CMK (cell line): ENCODE results near the gene TMEM171.

ENCODE experiments used
- DNase-seq: peaks from one replicate; pipeline ENCODE4 v3.0.0-alpha.2; 2010; ENCODE audit warnings: low read depth

The TMEM171 gene

DNA sequence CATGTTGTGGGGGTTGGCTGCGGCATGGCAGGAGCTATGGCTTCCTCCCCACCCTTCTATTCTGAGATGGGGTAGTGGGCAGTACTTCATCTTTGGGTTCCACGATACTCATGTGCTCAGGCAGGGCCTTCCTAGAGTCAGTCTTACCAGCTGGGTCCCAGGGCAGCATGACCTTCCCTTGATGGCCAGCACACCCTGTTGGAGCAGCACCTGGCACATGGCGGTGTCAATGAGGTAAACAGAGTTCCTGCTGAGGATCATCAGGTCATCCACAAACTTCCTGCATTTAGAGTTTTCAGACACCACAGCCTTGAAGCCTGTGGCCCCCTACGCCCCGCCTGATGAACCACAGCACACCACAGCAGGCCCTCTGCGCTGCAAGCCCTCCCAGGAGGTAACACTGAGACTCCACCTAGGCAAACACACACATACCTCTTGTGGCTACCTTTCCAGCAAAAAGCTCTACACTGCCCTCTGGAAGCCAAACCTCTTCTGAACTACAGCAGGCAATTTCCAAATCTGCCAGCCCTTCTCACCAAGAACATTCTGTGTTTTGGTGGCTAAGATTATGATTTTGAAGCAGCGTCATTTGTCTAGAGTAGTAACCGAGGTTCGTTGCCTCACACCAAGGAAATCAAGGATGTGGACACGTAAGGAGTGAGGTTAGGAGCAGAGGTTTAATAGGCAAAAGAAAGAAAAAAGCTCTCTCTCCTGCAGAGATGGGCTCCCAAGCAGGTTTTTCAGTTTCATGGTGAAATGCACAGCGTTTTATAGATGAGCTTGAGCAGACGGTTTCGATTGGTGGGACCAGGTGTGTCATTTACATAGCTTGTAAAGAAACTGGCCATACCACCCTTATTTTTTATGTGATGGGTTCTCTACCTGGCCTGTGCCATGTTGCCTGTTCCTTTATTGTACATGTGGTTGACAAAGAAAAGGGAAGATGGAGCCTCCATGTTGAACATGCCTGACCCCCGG is 32.3 kb downstream of the TMEM171 start:
- DNase-seq, result no peak

DNA sequence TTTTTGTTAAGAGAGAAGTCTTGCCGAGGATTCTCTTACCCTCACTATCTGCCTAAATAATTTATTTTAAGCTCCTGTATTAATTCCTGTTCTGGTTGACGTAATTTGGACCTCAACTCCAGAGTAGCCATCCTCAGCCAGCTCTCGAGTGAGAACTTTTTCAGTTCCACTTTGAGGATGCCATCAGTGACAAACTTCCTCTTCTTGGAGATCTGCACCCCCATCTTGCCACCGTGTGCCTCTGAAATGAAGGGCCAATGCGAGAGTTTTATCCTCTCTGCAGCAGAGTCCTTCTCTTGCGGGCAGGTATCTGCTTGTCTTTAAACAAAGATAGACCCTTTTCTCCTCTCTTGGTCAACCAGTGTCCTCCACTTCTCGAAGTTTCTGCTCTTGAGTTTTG is 33.1 kb downstream of the TMEM171 start:
- DNase-seq, result no peak

DNA sequence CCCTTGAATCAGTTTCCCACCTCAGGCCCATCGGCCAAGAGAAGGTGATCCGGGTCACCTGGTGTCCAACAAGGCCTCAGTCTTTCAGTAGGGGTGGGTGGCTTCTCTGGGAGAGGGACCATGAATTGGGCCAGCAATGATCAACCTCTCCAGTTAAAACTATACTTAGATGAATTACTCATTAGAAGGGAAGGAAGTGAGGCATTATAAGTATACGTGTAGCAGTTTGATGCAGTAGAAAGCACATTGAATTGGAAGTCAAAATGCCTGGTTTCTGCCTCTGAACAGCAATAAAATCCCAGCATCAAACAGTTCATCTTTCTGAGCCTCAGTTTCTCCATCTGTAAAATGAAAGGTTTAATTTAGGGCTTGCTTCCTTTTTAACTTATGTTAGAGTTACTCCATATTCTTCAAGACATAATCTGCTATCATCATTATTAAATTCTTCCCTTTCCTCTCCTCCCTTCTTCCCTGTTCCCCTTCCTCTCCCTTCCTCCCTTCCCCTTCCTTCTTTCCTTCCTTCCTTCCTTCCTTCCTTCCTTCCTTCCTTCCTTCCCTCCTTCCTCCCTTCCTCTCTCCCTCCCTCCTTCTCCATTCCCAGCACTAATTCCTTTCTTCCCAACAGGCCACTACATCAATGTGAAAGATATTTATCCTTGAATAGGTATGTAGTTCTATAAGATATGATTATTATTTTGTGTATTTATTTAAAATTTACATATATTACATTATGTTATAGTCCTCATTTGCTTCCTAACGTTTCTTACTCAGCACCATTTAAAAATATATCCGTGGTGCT is 34.0 kb downstream of the TMEM171 start:
- DNase-seq, result no peak

DNA sequence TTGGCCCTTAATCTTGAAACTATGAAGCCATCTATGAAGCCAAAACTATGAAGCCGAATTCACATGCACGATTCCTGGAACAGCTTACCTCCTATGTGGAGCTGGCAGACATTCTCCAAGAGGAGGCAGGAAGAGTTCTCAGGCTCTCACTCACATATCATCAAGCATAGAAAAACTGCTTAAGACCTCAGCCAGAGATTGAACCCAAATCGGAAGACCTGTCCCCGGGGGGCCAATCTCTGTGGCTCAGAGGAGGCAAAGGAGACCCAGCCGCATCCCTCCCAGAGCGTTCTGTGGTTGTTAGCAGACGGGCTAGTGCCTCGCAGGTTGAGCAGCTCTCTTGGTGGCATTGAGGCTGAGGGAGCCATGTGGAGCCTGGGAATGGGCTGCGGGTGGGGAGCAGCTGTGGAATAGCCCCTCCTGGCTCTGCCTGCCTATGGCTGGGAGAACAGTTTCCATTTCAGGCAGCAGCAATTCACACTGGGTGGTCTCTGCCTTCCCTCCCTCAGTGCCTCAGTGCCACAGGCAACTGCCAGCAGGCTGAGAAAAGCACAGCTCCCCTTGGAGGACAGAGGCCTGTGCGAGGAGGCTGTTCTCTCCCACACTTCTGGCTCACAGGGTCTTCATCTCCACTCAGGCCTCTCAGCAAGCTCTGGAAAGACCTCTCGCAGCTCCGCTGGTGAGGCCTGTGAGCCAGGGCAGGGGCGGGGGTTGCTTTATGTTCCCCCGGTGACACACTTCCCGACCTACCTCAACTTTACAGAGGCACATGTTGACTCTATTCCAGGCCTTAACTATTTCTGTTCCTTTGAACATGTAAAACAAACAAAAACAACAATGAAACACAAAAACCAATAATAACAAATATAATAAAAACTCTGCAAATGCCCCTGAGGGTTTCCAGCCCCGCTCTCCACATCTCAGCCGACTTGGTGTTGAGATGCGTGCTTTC is 35.2 kb downstream of the TMEM171 start:
- DNase-seq, result no peak

DNA sequence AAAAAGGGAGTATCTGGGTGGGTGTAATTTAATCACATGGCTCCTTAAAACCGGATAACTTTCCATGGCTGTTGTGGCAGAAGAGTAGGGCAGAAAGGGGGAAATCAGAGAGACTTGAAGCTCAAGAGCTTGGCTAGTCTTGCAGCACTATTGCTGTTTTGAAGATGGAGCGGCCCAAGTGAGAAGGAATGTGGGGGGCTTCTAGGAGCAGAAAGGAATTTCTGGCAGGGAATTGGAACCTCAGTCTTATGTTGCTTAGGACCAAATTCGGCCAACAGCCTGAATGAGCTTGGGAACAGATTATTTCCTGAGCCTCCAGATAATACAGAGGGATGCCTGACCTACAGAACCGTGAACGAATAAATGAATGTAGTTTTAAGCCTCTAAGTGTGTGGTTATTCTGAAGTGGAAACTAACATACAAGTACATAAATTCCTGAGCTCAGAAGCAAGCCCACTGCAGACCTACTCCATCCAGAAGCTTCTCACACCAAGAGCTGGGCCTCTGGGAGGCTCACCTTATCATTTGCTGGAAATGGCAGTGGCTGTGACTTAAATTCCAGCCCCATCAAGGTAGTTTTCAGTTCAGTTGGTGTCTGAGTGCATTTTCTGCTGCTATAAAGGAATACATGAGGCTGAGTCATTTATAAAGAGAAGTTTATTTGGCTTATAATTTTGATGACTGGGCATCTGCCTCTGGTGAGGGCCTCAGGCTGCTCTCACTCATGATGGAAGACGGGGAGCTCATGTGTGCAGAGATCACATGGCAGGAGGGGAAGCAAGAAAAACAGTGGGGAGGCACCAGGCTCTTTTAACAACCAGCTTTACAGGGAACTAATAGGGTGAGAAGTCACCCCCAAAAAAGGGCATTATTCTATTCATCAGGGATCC is 37.3 kb downstream of the TMEM171 start:
- no peak for DNase-seq

DNA sequence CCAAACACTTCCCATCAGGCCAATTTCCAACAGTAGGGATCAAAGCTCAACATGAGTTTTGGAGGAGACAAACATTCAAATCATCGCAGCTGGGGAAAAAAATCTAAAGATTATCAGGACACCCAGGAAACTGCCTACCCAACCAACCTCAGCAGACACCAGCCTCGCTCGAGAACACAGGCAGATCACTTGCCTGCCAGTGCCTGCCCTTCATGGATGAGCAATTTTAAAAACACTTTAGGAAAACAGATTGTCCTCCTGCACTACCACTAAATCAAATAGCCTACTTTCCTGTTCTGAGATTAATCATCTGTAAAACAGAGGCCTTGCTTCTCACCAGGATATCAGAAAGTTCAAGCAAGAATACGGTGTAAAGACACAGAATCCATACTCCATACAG is 37.9 kb downstream of the TMEM171 start:
- no peak for DNase-seq

DNA sequence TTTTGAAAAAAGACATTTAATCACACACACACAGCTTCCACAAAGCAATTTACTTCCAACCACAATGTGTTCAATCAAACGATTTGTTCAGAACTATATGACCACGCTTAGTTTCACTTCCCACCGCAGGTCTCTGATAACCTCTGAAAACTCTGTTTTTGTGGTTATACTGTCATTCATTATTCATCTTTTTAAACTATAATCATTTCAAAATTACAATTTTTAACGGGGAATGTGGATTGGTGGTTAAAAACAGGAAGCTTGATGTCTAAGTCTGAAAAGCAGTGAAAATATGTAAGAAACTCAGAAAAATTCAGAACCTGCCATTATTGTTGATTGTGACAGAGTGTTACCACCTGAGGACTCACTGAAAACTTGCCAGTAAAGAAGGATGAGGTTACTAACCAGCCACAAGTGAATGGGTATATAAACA is 39.9 kb downstream of the TMEM171 start:
- DNase-seq, result peak; percentile 20

DNA sequence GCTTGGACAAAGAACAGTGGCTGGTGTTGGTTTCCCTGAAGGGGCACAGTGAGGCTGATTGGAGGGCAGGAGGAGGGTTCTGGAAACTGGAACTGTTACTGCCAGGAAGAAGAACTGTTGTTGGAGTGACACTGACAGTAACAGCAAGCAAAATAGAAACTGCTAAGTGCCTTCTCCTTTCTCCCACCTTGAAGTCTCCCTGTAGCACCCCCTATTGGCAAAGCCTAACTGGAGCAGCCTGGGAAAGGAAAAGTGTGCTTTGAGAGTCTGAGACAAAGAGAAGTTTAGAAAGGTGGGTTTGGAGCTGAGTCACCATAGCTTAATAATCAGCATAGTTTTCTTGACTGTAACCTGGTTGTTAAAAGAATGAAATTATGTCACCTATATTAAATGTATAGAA is 50.1 kb downstream of the TMEM171 start:
- DNase-seq, result no peak

DNA sequence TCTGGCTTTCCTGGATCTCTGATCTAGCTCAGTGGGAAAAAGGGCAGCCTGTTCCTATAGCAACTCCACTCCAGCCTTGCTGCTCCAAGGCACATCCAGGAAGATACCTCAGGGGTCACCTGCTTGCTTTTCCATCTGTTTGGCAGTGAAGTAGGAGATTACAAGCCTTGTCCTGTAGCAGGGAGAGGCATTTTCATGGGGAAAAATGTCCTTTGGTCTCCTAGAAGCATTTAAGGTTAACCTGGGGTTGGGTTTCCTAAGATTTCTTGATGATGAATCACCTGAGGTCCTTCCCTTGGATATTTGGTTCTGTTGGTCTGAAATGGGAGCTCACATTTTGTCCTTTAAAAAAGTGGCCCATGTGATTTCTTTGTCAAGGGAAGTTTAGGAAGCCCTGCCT is 51.1 kb downstream of the TMEM171 start:
- no peak for DNase-seq

DNA sequence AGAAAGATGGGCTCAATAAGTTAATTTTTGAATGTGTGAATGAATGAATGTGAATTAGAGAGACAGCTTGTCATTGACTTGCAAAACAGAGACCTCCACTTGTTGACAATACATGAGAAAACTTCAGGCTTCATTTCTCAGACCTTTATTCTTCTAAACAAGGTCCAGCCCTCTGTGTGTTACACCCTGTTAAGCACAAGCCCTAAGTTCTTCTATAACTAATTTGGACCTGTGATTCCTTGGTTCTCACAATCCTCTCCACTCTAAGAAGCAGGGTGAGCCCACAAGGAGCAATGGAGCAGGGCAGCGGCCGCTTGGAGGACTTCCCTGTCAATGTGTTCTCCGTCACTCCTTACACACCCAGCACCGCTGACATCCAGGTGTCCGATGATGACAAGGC is 52.6 kb downstream of the TMEM171 start, which contains the start of gene TMEM174:
TSS of gene TMEM174 (plus strand) at position 243 of the 400 bp plus-strand sequence. CDS start at position 294, 51 bp downstream.
- DNase-seq, result no peak

DNA sequence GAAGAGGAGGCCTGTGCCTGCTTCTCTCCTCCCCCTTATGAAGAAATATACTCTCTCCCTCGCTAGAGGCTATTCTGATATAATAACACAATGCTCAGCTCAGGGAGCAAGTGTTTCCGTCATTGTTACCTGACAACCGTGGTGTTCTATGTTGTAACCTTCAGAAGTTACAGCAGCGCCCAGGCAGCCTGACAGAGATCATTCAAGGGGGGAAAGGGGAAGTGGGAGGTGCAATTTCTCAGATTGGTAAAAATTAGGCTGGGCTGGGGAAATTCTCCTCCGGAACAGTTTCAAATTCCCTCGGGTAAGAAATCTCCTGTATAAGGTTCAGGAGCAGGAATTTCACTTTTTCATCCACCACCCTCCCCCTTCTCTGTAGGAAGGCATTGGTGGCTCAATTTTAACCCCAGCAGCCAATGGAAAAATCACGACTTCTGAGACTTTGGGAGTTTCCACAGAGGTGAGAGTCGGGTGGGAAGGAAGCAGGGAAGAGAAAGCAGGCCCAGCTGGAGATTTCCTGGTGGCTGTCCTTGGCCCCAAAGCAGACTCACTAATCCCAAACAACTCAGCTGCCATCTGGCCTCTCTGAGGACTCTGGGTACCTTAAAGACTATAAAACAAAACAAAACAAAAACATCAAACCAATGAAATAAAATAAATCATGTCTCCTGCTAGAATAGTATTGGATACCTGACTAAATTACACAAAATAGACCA is 53.9 kb downstream of the TMEM171 start:
- DNase-seq, result no peak

DNA sequence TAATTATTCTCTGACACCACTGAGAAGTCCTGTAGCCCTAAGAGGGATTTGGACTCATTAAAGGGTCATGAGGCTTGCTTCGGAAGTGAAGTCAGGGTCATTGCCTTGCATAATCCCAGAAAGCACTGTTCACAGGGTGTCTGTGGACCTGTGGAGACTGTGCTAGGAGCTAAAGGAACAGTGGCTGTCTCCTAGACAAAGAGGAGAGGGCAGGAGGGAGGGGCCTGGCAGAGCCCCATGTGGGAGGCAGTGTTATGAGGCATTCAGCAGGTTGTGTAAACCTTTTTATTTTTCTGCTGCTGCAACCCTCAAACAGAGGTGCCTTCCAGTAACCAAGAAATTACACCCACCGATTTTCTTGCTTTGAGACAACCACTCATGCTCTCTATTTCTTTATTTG is 55.9 kb downstream of the TMEM171 start:
- no peak for DNase-seq

DNA sequence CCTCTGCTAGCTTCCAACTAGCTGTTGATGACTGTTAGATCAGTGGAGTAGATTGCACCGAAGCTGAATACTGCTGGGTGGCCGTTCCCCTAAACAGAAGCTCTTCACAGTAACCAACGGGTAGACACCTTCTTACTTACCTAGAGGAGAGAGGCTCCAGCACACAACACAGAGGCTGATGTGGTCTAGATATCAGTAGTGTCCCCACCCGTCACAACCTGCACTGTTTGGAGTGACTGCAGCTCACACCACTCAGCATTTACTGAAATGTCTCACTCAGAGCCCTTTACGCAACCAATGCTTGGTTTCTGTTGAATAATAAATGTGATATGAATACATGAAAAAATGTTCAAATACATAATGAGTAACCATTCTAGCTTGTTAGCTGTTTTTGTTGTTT is 57.9 kb downstream of the TMEM171 start:
- no peak for DNase-seq

DNA sequence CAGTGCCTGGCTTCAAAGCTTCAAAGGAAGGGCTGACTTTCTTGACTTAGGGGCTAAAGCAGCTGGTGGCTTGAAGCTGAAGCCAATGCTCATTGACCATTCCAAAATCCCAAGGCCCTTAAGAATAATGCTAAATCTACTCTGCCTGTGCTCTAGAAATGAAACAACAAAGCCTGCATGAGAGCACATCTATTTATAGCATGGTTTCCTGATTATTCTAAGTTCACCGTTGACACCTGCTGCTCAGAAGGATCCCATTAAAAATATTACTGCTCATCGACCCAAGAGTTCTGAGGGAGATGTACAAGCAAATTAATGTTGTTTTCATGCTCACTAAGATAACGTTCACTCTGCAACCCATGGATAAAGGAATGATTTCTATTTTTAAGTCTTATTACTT is 59.4 kb downstream of the TMEM171 start:
- DNase-seq, result no peak

DNA sequence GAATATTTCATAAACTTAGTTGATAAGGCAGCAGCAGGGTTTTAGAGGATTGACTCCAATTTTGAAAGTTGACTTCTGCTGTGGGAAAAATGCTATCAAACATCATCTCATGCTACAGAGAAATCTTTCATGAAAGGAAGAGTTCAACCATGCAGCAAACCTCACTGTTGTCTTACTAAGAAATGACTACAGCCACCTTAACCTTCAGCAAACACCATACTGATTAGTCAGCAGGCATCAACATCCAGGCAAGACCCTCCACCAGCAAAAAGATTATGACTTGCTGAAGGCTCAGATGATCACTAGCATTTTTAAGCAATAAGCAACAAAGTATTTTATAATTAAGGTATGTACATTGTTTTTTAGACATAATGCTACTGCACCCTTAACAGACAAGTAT is 60.2 kb downstream of the TMEM171 start:
- DNase-seq, result no peak
